MM.1S (cell line): ENCODE results near the gene POMC.

Experiments
- CTCF ChIP-seq: fragments of 300-600 bp; sonication (generic); IDR thresholded peaks from 2 replicates; pipeline ENCODE4 v1.5.1; 2016; ENCODE audit warnings: antibody characterized with exemption, low read length, mixed read lengths
- EZH2 ChIP-seq: fragments of 300-600 bp; sonication (generic); optimal IDR thresholded peaks from 2 replicates; pipeline ENCODE3; 2017; ENCODE audit warnings: low read depth, mild to moderate bottlenecking, antibody characterized with exemption, low read length, mixed read lengths
- EZH2phosphoT487 ChIP-seq: fragments of 300-600 bp; sonication (generic); IDR thresholded peaks from 2 replicates; pipeline ENCODE4 v1.6.1; 2018; ENCODE audit warnings: antibody characterized with exemption, low read length

GRCh38 chr2:25174192-25174861, 5.9 kb upstream of the POMC start:
- TF ChIP-seq CTCF = no peak
- TF ChIP-seq EZH2 = no peak
- no peak for TF ChIP-seq EZH2phosphoT487
